HPDE6-E6E7 (cell line): ENCODE results near the gene RUNX2.

Experiments used
- DNase-seq: peaks from one replicate; pipeline ENCODE4 v3.0.0; 2011; ENCODE audit warnings: missing footprints; ENCODE audit errors: extremely low spot score

The RUNX2 gene

DNA sequence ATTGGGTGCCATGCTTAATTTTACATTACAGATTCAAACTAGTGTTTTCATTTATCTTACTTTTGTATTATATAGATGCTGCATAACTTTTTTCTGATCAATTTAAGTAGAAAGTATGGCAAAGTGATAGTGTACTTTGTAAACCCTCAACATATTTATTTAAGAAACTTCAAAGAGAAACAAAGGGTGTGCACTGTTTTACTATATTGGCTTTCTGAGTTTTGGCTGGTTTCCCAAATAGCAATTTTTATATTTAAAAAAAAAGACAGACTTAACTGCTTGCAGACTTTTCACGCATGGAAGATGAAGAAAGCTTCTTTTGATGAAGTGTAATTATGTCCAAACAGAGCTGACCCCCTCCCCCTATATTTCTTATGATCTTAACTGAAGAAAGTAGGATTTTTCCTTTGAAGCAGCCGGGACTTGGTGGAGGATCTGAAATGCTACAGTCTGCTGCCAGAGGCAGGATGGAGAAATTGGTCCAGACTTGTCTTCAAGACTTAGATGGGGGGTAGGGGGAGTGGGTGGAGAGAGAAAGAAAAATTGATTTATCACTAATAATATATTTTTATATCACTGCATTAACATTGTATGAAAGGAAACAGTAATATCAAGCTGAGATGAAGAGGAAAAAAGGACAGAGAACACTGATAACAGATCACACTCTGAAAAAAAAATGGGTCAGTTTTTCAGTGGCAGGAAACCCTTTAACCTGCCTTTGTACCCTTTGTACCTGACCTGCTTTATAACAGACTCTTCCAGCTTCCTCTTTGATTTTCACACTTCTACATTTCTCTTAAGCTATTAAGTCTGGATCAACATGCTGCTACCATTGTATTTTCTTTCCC is 105.6 kb downstream of the RUNX2 start:
- DNase-seq = no peak

DNA sequence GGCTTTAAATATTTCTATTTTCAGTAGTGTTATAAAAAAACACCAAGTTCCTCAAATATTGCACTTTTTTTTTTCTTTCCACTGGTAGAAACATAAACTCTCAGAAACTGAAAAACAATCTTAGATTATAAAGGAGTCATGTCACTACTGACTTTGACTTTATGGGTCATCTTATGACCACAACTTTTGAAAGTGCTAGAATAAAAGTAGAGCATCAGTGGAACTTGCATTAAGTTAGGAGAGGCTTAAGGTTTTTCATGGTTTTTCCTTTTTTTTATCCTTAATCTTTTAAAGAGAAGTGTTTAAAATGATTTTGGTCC is 106.2 kb downstream of the RUNX2 start:
- no peak for DNase-seq

DNA sequence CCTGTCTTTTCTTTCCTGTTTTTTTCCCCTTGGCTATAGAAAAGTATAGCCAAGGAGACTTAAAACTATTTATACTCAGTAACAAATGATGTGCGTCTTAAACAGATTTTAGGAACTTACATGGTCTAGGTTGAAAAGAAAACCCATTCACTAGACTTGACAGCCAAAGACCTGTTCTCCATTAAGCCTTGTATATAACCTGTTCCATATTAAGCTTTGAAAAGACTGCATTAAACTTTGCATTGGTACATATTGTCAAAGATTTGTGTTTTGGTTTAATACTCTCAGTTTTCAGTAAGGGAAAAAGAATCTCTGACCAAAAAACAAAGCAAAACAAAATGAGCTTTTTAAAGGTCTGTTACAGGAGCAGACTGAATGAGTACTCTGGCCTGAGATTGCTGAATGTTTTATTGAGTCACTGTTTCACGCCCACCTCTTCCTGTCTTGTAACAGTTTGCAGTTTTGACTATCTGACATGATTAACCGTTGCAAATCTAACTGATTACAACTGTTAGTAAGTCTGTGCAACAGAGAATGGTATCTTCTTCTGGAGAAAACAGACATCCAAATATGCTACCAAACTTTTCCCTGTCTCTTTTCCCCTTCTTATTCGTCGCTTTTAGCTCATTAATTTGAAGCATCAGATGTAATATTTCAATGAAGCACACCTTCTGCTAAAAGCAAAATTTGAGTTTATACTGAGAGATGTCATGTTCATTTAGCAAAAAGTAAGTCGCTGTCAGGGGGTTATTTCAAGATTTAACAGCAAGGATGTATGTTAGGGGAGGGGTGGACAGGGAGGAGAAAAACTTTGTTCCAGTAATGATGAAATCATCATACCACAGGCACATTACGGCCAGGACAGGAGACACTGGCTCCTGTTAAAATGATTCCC is 108.7 kb downstream of the RUNX2 start:
- DNase-seq = no peak

DNA sequence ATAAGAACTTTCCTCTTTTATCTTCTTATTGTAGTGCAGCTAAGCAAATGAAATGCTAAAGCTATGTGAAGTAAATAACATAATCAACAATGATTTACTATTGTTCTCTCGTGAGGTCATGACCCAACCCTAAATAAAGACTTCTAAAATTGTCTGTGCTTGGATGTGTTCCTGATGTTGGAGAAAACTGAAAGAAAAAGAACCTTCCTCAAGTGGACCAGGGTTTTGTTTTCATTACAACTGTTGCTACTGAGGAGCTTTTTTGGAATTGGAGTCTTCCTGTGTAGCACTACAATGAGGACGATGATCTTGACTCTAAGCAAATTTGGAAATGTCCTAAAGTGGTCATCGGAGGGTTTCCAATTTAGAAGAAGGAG is 109.3 kb downstream of the RUNX2 start:
- DNase-seq = no peak

DNA sequence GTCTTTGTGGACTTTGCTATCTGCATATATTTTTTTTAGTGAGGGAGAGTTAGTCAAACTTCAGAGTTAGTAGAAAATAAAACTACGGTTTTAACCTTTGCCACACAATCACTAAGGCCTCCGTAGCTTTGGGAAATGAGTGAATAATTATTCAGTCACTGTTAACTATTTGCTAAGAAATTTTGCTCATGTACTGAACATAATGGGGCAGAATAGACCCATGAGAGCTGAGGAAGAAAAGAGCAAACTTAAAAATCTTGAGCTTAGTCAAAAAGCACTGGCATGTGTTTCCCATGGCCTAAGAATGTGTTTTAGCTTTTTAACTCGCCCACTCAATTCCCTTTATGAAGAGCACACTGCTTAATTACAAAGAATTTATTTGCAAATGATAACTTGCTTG is 110.0 kb downstream of the RUNX2 start:
- no peak for DNase-seq

DNA sequence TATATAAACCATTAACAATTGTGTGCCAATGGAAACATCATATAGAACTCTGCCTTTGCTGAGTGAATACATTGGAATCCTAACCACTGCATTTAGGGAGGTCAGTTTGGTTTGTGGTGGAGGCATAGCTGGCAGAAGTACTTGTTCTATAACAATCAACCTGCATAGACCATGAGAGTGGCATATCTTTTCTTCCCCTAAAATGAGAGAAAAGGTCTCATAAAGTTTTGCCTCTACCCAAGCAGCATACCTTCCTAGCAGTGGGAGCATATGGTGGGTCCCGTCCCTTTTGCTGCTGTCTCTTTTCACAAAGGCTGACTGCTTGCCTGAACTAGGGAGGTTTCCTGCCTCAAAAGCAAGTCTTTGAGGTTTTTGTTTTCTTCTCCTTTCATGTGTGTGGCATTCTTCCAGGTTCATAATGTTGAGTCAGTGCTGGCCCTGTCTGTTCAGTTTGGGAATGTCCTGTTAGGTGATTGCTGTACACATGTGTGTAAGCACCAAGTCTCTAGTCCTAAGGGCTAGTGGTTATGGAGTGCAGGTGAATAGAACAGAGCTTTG is 110.8 kb downstream of the RUNX2 start:
- no peak for DNase-seq

DNA sequence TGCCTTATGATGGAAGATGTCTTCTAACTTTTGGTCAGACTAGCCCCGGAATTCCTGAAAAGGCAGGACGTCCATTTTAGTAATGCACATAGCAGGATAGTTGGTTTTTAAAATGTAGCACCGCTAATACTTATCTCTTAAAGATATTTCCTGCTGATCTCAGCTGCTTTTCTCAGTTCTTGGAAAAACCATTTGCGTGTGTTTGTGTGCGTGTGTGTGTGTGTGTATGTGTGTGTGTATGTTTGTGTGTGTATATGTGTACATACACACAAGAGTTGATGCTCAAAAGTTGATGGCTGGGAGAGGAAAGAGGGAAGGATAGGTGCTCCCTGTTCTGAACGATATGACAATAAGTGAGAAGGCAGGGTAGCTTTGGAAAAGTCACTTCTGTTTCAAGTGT is 111.3 kb downstream of the RUNX2 start:
- DNase-seq = no peak

DNA sequence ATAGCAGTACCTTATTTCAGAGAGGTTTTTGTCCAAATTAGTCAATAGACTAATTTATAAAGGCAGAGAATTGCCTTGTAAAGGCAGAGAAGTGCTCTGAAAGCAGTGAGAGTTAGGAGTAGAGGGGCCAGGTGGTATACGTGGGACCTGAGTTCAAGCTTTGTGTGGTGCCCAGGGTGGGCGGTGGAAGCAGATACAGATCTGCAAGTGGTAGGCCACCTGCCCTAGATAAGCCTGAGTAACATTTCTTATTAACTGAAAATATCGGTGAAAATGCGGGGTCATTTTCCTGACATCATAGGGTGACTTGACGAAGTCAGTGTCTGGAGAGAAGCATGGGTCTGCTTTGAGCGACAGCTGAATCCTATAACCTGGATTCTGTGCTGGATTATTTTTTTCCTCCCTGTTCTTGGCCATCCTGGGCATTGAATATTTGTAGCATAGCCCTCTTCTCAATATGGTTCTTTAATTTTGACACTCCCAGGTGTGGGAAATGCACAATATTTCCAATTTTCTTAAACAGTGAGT is 111.8 kb downstream of the RUNX2 start:
- no peak for DNase-seq

DNA sequence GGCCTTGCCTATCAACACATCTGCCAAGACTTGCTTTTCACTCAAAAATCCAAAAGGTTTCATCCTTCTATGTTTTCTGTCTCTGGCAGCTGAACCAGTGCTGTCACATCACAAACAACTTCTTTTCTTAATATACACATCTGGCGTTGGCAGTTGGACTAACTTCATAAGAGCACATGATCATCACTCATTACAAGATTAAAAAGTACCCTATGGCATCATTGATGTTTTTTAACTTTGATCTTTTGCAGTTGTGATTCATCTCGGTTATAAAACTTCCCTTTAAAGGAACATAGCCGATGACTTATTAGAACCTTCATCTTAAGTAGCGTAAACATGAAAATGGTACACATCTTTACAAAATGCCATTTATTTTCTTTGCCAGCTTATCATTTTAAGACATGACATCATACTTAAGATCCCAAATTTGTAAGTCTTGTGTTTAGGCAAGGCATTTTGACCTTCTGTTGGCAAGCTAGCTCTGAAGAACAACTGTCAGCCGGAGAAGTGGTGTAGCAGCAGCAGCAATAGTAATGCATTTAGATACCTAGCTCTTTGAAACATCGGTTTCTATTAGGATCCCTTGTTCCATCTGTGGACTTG is 113.8 kb downstream of the RUNX2 start:
- no peak for DNase-seq

DNA sequence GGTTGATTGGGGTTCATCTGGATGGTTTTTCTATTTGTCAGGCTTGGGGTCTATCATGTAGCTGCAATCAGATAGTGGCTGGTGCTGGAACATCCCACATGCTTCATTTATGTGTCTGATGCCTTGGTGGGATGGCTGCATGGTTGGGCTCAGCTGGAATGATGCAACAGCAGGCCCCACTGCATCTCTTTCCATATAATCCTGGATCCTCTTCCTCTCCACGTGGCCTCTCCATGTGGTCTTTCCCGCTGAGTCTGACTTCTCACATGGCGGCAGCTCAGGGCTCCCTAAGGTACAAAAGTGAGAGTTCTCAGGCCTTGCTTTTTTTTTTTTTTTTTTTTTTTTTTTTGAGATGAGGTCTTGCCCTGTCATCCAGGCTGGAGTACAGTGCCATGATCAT is 114.6 kb downstream of the RUNX2 start:
- no peak for DNase-seq

DNA sequence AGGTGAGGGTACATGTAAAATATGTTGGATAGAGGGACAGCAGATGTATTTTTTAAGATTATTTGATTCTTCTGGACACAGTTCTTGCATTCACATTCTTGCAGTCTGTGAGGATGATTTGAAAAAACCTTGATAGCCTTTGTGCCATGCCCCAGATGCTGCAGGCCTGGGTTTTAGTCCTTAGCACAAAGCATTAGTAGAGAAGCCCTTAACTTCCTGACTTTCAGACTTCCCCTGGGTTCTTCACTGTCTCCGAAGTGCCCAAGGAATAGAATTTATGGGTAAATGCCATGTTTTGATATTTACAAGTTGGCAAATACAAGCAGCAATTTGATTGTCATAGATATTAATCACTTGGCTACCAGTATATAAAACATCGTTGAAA is 117.2 kb downstream of the RUNX2 start:
- DNase-seq = no peak

DNA sequence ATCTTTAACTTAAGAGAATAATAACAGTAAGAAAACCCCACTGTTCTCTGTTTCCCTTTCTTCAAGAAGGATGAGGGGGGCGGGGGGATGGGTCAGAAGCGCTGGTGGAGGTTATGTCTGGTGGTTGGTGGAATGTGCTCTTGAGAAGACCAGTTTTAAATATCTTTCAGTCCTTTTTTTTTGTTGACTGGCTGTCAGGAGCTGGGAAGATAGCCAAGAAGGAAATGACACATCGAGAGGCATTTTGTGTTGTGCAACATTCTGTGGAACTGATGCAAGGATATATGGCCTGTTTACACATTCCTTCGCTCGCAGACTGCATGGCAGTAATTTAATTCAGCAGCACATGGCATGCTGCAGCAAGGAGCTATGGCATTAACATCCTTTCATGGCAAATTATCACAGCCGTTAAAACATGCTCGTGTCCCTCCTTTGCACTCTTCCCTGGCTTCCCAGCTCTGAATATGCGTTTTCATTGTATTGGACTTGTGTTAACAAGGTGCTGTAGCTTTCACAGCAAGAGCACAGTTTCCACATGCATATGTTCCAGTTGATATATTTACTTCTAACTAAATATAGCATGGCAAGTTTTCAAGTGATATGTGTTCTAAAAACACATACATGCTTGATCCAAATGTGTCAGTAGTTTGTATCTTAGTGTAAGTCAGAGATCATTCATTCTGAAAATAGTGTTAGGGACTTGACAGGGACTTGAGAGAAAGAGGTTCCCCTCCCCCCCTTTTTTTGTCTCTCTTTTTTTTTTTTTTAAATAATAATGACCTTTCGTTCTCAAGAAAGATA is 117.8 kb downstream of the RUNX2 start:
- DNase-seq = peak; percentile 88

DNA sequence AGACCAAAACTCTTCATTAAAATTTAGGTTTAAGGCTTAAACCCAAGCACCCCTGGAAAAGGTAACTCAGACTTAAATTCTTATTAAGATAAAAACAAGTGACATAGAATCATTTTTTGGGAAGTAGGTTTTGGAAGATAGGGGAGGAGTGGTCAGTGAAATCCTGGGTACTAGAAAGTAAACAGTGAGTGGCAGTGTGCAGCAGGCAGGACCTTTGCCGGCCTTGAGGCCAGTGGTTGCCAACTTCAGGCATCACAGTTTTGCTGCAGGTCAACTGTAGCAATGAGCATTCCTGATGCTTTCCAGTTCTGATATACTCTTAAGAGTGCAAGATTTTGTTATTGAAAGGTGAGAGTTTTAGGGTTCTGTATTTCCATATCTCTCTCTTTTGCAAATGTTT is 118.9 kb downstream of the RUNX2 start:
- DNase-seq = no peak

DNA sequence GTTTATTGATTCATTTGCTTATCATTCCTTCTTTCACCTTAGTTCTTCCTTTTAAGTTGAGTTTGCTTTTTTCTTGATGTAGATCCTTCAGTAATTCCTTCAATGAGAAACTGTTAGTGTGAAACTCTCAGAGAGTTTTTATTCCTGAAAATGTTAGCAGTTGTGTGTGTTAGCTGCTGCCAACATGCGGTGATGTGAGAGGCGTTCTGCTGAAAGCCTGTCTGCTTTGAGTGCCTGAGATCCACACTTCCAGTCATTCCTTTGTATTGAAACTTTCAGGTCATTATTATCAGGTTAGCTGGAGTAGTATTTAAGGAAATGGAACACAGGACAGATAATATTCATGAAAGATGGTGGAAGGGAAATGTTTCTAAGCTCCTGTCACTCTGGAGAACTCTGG is 119.6 kb downstream of the RUNX2 start:
- no peak for DNase-seq

DNA sequence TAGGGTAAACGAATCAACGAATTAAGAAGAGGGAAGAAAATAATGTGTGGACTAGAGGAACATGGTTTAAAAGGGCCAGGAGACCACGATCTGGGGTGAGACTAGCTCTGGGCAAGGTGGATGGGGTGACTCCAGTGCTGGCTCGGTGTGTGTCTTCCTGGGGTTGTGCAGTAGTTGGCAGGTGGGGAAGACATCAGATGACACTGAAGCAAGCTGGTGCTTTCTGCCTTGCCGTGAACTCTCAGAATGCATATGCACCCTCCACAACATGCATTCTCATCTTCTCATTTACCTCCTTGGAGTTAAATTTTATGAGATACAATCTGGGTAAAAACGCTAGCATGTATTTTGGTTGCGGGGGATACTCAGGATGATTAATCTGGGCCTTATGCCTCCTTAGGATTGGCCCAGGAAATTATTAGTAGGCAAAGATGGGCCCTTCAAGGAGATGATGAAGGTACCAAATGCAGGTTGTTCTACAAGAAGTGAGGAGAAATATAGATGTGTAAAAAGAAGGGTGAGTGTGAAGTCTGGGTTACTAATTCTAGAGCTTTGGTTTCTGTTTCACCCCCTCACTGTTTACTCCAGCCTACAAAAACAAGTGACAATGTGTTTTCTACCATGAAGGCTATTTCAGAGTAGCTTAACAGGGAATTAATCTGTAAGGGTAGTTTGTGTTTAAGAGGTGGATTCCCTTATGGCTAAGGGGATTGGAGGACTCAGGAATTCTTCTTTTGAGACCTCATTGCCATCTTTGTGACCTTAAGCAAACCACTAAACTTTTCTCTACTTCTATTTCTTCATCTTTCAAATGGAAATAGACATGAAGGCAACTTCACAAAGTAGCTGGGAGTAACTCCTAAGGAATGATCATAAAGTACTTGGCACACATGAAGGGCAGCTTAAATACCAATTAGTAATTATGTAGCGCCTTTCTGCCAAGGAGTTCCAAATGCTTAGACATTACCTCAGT is 120.6 kb downstream of the RUNX2 start:
- no peak for DNase-seq

DNA sequence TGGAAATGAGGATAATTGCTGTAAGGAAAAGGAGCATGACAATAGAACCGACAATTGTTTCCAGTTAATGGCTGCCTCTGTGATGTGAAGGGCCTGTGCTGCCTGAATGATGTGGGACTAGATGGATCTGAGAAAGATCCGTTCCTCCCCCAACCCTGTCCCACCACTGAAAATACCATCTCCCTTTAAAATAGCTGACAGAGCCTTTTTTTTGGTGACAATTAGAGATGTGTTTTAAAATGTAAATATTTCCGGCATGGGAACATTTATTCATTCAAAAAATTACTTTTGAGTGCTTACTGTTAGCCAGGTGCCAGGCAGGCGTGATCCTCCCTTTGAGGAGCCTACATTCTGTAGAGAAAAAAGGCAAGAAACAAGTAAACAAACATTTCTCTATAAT is 122.0 kb downstream of the RUNX2 start:
- no peak for DNase-seq

DNA sequence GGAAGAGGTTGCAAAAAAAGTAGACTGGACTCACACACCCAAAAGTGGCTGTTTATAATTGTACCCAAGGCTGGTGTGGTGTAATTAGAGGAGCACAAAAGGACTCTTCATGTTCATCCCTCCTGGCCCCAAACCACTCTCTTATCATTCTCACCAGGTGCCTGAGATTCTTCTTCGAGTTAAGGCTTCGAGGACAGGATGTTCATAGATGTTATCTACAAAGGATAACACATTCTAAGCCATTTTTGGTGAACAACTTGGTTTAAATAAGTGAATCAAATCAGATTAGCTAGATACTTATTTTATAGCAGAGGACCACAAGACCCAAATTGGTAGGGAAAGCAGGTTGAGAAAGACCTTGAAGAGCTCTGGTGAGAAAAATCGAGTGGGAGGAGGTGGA is 122.7 kb downstream of the RUNX2 start:
- DNase-seq = no peak

DNA sequence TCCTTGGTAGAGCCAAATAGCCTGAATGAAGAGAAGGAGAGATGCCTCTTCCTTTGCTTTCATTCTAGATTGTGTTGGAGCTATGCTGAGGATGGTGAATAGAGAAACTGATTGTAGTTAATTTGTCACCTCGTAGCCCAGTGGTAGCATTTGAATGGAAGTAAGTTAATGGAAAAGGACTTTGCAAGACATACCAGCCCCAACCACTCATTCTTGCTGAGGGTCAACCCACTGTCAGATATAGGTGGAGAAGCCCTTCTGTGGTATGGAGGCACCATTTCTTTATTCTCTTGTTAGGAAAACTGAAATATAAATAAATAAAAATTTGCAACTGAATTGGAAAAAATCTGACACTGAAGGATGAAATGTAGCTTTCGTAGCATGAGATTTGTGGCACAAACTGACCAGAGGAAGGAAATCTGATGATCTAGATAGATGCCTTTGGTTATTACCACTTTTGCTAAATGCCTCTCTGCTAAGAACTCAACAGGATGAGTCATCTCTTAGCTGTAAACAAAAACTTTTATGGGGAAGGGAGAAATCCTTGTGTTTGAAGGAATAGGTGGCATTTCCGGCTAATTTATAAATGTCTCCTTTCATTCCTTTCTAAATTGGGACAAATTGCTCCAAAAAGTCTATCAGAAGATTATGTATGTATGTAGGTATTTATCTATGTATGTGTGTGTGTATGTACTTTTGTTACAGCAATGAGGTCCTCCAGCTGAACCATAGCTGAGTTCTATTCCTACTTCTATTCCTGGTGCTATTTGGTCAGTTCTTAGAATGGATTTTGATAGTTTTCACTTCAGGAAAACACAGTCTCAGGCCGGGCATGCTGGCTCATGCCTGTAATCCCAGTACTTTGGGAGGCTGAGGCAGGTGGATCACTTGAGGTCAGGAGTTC is 126.1 kb downstream of the RUNX2 start:
- no peak for DNase-seq

DNA sequence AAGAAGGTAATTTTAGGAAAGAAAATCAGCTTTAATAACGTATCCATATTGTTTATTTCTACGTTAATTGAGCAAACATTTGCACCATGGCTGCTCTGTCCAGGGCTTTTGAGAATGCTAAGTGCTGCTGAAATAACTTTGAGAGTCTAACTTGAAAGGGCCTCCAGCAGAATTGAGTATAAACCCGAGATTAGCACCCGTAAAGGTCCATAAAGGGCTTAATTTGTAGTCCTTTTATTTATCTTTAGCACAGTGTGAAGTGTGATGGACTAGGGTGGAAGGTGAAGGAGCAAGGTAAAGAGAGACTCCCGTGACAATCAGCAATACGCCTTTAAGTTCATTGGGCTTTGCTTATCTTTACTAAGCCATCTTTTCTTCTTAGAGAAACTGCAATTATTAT is 127.3 kb downstream of the RUNX2 start:
- DNase-seq = no peak
